T-helper 1 cell treated with Interleukin-12 subunit alpha and Interleukin-12 subunit beta and Interleukin-4 antibody, amounts not matched to agents 30 ng/mL and 1 ng/mL, for 36 hours (primary cell): Measurements from ENCODE around the gene NFKBIZ. TPM values are rescaled to one million over a fixed set of nuclear protein-coding genes. Genes with fewer than 3 reads are reported as not detected.

Source experiments
- intact Hi-C: fragments of 100-400 bp; cut with micrococcal nuclease; formaldehyde crosslinking; loops from one replicate; pipeline ENCODE4 v1.15.1; 2024
- total RNA-seq: library from RNA; stranded (reverse); gene quantifications from 2 replicates; pipeline ENCODE4 v1.2.3, GENCODE V29; 2022

Gene NFKBIZ
- 137 and 149 TPM in 2 replicates for total RNA-seq

GRCh38 chr3:101848754-101849713 is at the start of gene NFKBIZ:
Gene NFKBIZ, plus strand, starts transcription at chr3:101849514. Its CDS starts 115 bp downstream, at chr3:101849629.
- intact Hi-C loops: no loop called here

GRCh38 chr3:101801174-101801573 is 48.1 kb upstream of the NFKBIZ start:
- intact Hi-C loops: no loop called here

- intact Hi-C loops: loop anchor here (2.0 kb wide), 1 partner anchor 575 kb away; no protein-coding TSS in a partner anchor
Measured at GRCh38 chr3:101802179-101802578, 47.1 kb upstream of the NFKBIZ start.

- intact Hi-C loops: loop anchor here (1.0 to 2.0 kb wide), 9 partner anchors 10 to 733 kb away; partner anchors contain the start of genes CEP97 and NXPE3
Measured at GRCh38 chr3:101803173-101803782, 46.0 kb upstream of the NFKBIZ start.

GRCh38 chr3:101803939-101804338 is 45.4 kb upstream of the NFKBIZ start:
- intact Hi-C loops: loop anchor here (1.0 to 2.0 kb wide), 9 partner anchors 9 to 732 kb away; partner anchors contain the start of genes CEP97 and NXPE3

- intact Hi-C loops: no loop called here
Measured at GRCh38 chr3:101806491-101806890, 42.8 kb upstream of the NFKBIZ start.

- intact Hi-C loops: loop anchor here (2.0 kb wide), 3 partner anchors 129 to 865 kb away; no protein-coding TSS in a partner anchor
Measured at GRCh38 chr3:101807888-101808287, 41.4 kb upstream of the NFKBIZ start.

- intact Hi-C loops: loop anchor here (1.0 to 5.0 kb wide), 11 partner anchors 18 to 863 kb away; no protein-coding TSS in a partner anchor
Measured at GRCh38 chr3:101809178-101810021, 39.9 kb upstream of the NFKBIZ start.

- intact Hi-C loops: loop anchor here (5.0 kb wide), 2 partner anchors 247 to 302 kb away; no protein-coding TSS in a partner anchor
Measured at GRCh38 chr3:101810022-101810418, 39.3 kb upstream of the NFKBIZ start.

GRCh38 chr3:101811875-101812274 is 37.4 kb upstream of the NFKBIZ start:
- intact Hi-C loops: loop anchor here (1.0 to 5.0 kb wide), 3 partner anchors 245 to 300 kb away; no protein-coding TSS in a partner anchor

GRCh38 chr3:101812895-101813294 is 36.4 kb upstream of the NFKBIZ start:
- intact Hi-C loops: loop anchor here (1.0 to 5.0 kb wide), 8 partner anchors 10 to 416 kb away; no protein-coding TSS in a partner anchor

GRCh38 chr3:101813817-101814440 is 35.4 kb upstream of the NFKBIZ start:
- intact Hi-C loops: loop anchor here (1.0 to 5.0 kb wide), 8 partner anchors 11 to 415 kb away; no protein-coding TSS in a partner anchor

GRCh38 chr3:101814835-101815234 is 34.5 kb upstream of the NFKBIZ start:
- intact Hi-C loops: loop anchor here (5.0 kb wide), 2 partner anchors 242 to 297 kb away; no protein-coding TSS in a partner anchor

GRCh38 chr3:101816215-101817149 is 32.8 kb upstream of the NFKBIZ start:
- intact Hi-C loops: no loop called here

GRCh38 chr3:101817992-101818391 is 31.3 kb upstream of the NFKBIZ start:
- intact Hi-C loops: loop anchor here (1.0 kb wide), 1 partner anchor 9 kb away; no protein-coding TSS in a partner anchor

- intact Hi-C loops: no loop called here
Measured at GRCh38 chr3:101819649-101820206, 29.6 kb upstream of the NFKBIZ start.

GRCh38 chr3:101821503-101821902 is 27.8 kb upstream of the NFKBIZ start:
- intact Hi-C loops: no loop called here

- intact Hi-C loops: no loop called here
Measured at GRCh38 chr3:101823525-101823924, 25.8 kb upstream of the NFKBIZ start.
